GM12892 (cell line): ENCODE measurements around the gene RPS6KA5.

Experiments used
- POLR2AphosphoS5 ChIP-seq: IDR thresholded peaks from 2 replicates; pipeline ENCODE4 v1.6.1; 2011; ENCODE audit warnings: low read depth, low read length, control low read depth
- TAF1 ChIP-seq: IDR thresholded peaks from 2 replicates; pipeline ENCODE4 v1.6.1; 2011; ENCODE audit warnings: low read depth, mild to moderate bottlenecking, control low read depth, low read length, borderline replicate concordance

- no peak for TF ChIP-seq TAF1
- TF ChIP-seq POLR2AphosphoS5 = no peak
Measured at GRCh38 chr14:91036741-91037469, 23.5 kb downstream of the RPS6KA5 start.
